NCI-H446 (cell line): ENCODE data around the gene MYCL.
A peak's percentile ranks its signal among the peaks of the same experiment; 100 is the strongest.
"Not testable (repeated sequence)": the region's sequence is repeated elsewhere in the genome, so short reads cannot be mapped to it uniquely, and the experiment has no call there.

Source experiments
- DNase-seq, 2 experiments: peaks; one replicate each; lab custom pipeline; 2025; lab: John Stamatoyannopoulos, UW

MYCL gene

GRCh38 chr1:39917825-39918224 is 16.1 kb upstream of the MYCL start:
- DNase-seq: no peak

GRCh38 chr1:39915499-39916129 is 13.9 kb upstream of the MYCL start:
- no peak for DNase-seq

GRCh38 chr1:39913136-39913535 is 11.4 kb upstream of the MYCL start:
- DNase-seq: not testable (repeated sequence)

- no peak for DNase-seq
Measured at GRCh38 chr1:39910263-39910662, 8.5 kb upstream of the MYCL start.

- DNase-seq: no peak
Measured at GRCh38 chr1:39908534-39908933, 6.8 kb upstream of the MYCL start.

GRCh38 chr1:39907528-39908453 is 6.1 kb upstream of the MYCL start:
- no peak for DNase-seq

GRCh38 chr1:39905172-39905571 is 3.5 kb upstream of the MYCL start:
- DNase-seq: no peak

- DNase-seq: no peak
Measured at GRCh38 chr1:39902460-39902807, 717 bp upstream of the MYCL start.

- DNase-seq: no peak
Measured at GRCh38 chr1:39901464-39901713, 328 bp downstream of the MYCL start.

GRCh38 chr1:39900662-39901463 is 854 bp downstream of the MYCL start:
- no peak for DNase-seq

- DNase-seq: no peak
Measured at GRCh38 chr1:39899611-39900538, 1.8 kb downstream of the MYCL start.

GRCh38 chr1:39898648-39899603 is 2.8 kb downstream of the MYCL start:
- DNase-seq: peak; percentile 12 to 82

GRCh38 chr1:39898191-39898590 is 3.5 kb downstream of the MYCL start:
- DNase-seq: no peak

GRCh38 chr1:39896909-39897685 is 4.6 kb downstream of the MYCL start:
- peak in 1 of 2 experiments; percentile 78 for DNase-seq

- no peak for DNase-seq
Measured at GRCh38 chr1:39895731-39896480, 5.8 kb downstream of the MYCL start.

- no peak for DNase-seq
Measured at GRCh38 chr1:39894884-39895495, 6.7 kb downstream of the MYCL start.

GRCh38 chr1:39892601-39893595 is 8.8 kb downstream of the MYCL start:
- no peak for DNase-seq
